Measurements from ENCODE around the gene MEX3A.
"Not testable (repeated sequence)": the region's sequence is repeated elsewhere in the genome, so short reads cannot be mapped to it uniquely, and the experiment has no call there.

Gene MEX3A

GRCh38 chr1:156118177-156118868, 36.1 kb upstream of the MEX3A start:
- DNase-seq (ENCODE audit: low read depth): no peak

GRCh38 chr1:156117414-156118176, 35.3 kb upstream of the MEX3A start:
- peak; percentile 38 for DNase-seq (ENCODE audit: low read depth)

GRCh38 chr1:156116731-156117130, 34.5 kb upstream of the MEX3A start:
- not testable (repeated sequence) for DNase-seq (ENCODE audit: low read depth)

GRCh38 chr1:156115514-156116374, 33.5 kb upstream of the MEX3A start:
- DNase-seq (ENCODE audit: low read depth): peak; percentile 61

DNA sequence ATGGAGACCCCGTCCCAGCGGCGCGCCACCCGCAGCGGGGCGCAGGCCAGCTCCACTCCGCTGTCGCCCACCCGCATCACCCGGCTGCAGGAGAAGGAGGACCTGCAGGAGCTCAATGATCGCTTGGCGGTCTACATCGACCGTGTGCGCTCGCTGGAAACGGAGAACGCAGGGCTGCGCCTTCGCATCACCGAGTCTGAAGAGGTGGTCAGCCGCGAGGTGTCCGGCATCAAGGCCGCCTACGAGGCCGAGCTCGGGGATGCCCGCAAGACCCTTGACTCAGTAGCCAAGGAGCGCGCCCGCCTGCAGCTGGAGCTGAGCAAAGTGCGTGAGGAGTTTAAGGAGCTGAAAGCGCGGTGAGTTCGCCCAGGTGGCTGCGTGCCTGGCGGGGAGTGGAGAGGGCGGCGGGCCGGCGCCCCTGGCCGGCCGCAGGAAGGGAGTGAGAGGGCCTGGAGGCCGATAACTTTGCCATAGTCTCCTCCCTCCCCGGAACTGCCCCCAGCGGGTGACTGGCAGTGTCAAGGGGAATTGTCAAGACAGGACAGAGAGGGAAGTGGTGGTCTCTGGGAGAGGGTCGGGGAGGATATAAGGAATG, 32.8 kb upstream of the MEX3A start:
- peak; percentile 34 for DNase-seq (ENCODE audit: low read depth)

DNA sequence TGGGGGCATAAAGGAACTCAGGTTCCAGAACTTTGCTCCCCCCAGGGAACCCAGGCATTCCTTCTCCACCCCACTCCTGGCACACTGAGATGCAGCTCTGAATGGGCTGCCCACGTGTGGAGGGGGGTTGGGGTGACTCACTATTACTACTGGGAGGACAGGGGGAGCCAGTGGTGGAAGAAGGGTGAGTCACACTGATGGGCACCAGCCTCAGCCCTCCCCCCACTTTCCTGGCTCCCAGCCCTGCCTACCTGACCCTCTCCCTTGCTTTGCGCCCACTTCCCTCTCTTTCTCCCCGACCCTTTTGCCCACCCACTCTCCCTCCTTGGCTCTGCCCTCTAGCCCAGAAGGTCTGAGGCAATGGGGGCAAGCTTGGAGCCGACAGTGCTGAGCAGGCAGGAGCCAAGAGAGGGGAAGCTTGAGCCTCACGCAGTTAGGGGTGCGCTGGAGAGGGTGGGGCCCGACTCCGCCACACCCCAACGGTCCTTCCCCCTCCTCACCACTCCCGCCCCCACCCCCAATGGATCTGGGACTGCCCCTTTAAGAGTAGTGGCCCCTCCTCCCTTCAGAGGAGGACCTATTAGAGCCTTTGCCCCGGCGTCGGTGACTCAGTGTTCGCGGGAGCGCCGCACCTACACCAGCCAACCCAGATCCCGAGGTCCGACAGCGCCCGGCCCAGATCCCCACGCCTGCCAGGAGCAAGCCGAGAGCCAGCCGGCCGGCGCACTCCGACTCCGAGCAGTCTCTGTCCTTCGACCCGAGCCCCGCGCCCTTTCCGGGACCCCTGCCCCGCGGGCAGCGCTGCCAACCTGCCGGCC, 32.0 kb upstream of the MEX3A start, which contains the start of gene LMNA:
LMNA (plus strand) TSS at position 611 of the 818 bp plus-strand sequence. CDS start 208 bp downstream, outside the sequence.
- peak; percentile 95 for DNase-seq (ENCODE audit: low read depth)

DNA sequence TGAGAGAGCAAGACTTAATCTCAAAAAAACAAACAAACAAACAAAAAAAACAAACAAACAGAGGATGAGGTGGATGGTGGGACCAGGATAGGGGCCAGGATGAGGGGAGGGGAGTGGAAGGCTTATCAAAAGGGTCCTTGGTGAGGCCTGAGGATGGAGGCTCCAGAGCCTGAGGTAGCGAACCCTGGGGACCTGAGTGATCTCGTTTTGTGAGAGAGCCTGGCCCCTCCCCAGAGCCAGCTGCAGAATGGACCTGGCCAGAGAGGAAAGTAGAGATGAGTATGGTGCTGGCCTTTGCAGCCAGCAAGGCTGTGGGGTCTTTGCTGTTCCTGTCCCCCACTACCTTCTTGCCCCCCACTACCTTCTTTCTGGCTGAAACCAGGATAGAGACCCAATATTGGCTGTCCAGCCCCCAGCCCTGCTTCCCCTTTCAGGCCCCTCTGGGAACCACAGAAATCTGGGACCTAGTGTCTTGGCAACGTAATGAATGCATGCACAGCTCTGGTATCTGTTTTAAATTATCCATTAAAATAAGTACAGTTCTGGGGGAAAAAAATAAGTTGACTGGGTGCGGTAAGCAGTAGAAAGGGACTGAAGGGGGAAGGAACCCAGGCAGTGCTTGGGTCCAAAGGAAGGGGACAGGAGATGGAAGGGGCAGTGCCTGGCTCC, 31.2 kb upstream of the MEX3A start:
- DNase-seq (ENCODE audit: low read depth): no peak

GRCh38 chr1:156112276-156113137, 30.2 kb upstream of the MEX3A start:
- no peak for DNase-seq (ENCODE audit: low read depth)

DNA sequence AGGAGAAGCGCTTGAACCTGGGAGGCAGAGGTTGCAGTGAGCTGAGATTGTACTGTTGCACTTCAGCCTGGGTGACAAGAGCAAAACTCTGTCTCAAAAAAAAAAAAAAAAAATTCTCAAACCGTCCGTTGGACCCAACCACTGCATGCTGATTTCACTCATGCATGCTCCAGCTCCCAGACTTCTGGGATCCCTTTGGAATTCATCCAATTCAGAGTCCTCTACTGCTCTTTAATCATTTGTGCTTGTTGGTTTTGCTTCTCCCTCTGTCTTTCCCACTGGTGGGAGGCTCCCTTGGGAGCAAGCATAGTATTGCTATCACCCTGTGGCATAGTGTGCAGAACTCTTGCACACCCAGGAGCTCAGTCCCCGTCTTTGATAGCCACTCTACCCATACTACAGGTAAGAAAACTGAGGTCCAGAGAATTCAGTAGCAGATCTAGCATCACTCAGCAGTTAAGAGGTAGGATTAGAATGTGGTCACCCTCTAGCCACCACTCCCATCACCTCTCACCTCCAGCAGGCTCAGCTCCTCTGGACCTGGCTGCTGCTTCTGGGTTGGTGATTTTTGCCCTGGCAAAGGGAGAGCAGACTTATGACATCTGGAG, 29.2 kb upstream of the MEX3A start:
- DNase-seq (ENCODE audit: low read depth): no peak

DNA sequence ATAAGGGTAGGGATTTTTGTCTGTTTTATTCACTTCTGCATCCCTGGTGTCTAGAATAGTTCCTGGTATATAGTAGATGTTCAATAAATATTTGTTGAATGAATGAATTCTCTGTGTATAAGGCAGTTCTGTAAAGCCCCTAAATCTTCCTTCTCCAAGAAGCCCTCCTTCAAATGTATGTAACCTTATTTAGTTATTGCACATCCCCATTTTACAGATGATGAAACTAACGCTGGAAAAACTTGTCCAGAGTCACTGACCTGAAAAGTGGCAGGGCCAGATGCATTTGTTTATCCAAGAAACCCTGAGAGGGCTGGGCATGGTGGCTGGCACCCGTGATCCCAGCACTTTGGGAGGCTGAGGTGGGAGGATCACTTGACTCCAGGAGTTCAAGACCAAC, 28.0 kb upstream of the MEX3A start:
- DNase-seq (ENCODE audit: low read depth): no peak

- DNase-seq (ENCODE audit: low read depth): no peak
Measured at GRCh38 chr1:156108664-156109241, 26.5 kb upstream of the MEX3A start.

DNA sequence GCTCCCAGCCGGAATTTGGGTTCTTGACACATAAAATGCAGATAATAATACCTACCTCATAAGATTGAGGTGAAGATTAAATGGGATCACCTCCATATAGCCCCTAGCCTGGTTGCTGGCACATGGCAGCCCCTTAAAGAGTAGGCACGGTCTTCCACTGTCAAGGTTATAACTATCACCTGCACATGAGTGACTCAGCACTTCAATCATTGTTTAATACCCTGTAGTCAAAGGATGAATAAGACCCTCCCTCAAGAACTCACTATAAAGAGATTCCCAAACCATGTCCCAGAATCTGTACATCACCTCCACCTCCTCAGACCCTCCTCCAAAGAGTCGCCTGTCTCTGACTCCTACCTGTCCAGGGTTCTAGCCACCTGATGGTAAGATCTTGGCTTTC, 25.8 kb upstream of the MEX3A start:
- no peak for DNase-seq (ENCODE audit: low read depth)

DNA sequence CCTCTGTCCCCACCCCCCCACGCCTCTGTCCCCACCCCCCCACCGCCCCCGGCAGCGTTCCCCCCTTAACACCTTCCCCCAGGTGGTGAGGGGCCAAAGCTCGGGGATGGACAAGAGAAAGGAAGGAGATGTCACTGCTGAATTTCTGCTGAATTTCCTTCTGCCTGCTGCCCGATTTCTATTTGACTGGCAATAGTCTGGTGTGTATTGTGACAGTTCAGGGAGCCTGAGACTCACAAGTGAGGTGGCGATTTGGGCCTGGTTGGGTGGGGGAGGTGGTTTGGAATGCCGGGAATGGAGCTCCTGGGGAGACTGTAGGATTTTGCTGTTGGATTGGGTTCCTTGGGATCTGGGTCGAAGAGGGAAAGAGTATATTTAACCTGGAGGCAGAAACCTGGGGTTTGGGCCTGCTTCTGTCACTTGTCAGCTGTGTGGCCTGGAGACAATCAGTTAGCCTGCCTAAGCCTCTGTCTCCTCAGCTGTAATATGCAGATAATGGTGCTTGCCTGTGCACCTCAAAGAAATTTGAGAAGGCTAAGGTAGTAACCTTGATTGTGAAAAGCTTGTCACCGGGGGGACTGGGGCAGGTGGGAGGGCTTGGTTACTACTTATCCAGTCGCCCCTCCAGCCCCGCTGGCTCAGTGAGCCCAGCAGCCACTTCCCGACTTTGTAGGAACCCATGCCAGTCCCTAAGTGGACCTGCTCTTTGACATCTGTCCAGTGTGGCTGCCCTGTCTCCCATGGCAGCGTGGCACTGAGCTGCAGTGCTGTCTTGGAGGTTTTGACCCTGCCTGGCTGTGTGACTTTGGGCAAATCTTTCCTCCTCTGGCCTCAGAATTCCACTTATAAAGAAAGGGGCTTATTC, 24.6 kb upstream of the MEX3A start:
- no peak for DNase-seq (ENCODE audit: low read depth)

GRCh38 chr1:156104861-156105832, 22.9 kb upstream of the MEX3A start:
- DNase-seq (ENCODE audit: low read depth): no peak

GRCh38 chr1:156104065-156104810, 22.0 kb upstream of the MEX3A start:
- peak; percentile 71 for DNase-seq (ENCODE audit: low read depth)

DNA sequence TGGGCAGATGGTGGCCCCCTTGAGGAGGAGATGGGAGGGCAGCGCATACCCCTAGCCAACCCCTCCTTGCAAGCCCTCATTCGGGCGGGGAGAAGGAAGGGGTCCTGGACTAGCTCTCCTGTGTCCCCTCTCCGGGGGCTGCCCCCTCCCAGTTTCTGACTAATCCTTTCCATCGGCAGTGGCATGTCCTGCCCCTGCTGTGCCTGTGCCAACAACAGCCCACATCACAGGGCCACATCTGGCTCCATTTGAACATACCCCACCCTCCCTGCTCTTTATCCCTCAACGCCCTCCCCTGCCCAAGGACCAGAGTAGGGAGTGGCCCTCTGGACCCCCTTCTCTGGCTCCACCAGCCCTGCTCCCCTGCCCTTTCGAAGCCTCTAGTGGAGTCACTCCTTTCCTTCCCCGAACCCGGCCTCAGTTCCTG, 21.3 kb upstream of the MEX3A start:
- no peak for DNase-seq (ENCODE audit: low read depth)
